H9 (cell line): Measurements from ENCODE around the gene NCLN. TPM values are rescaled to one million over a fixed set of nuclear protein-coding genes. Genes with fewer than 3 reads are reported as not detected.
A peak's percentile ranks its signal among the peaks of the same experiment; 100 is the strongest.
"Not testable (repeated sequence)": the region's sequence is repeated elsewhere in the genome, so short reads cannot be mapped to it uniquely, and the experiment has no call there.

ENCODE experiments used
- DNase-seq: peaks from one replicate; pipeline ENCODE4 v3.0.0-alpha.2; 2017
- H2AFZ ChIP-seq: one replicate; pipeline ENCODE4 v1.6.1; 2013; ENCODE audit warnings: mild to moderate bottlenecking, low read length, control low read depth, moderate library complexity
- H2AK5ac ChIP-seq: 2 replicates; pipeline ENCODE4 v1.6.1; 2013; ENCODE audit warnings: low read length, control low read depth, mixed read lengths; ENCODE audit not compliant: insufficient read length
- H2BK120ac ChIP-seq: one replicate; pipeline ENCODE4 v1.6.1; 2013; ENCODE audit warnings: low read depth, mild to moderate bottlenecking, low read length, control low read depth, inconsistent platforms; ENCODE audit not compliant: poor library complexity, severe bottlenecking
- H2BK12ac ChIP-seq: 2 replicates; pipeline ENCODE4 v1.6.1; 2013; ENCODE audit warnings: low read length, control low read depth, mixed read lengths, low read depth; ENCODE audit not compliant: insufficient read length
- H2BK15ac ChIP-seq: 2 replicates; pipeline ENCODE4 v1.6.1; 2013; ENCODE audit warnings: low read depth, low read length, control low read depth
- H2BK20ac ChIP-seq: one replicate; pipeline ENCODE4 v1.6.1; 2013; ENCODE audit warnings: low read depth, mild to moderate bottlenecking, low read length, control low read depth, inconsistent platforms; ENCODE audit not compliant: poor library complexity, severe bottlenecking
- H2BK5ac ChIP-seq: 2 replicates; pipeline ENCODE4 v1.6.1; 2013; ENCODE audit warnings: low read length, control low read depth, mixed read lengths; ENCODE audit not compliant: insufficient read length
- H3K14ac ChIP-seq: 2 replicates; pipeline ENCODE4 v1.6.1; 2013; ENCODE audit warnings: low read length, control low read depth; ENCODE audit not compliant: insufficient read depth
- H3K18ac ChIP-seq: 2 replicates; pipeline ENCODE4 v1.6.1; 2013; ENCODE audit warnings: low read depth, mild to moderate bottlenecking, mixed read lengths, low read length, control low read depth; ENCODE audit not compliant: insufficient read length
- H3K23ac ChIP-seq: 2 replicates; pipeline ENCODE4 v1.6.1; 2013; ENCODE audit warnings: low read length, control low read depth, mixed read lengths, low read depth; ENCODE audit not compliant: insufficient read length
- H3K23me2 ChIP-seq: 2 replicates; pipeline ENCODE4 v1.6.1; 2013; ENCODE audit warnings: low read depth, mild to moderate bottlenecking, mixed read lengths, low read length, control low read depth; ENCODE audit not compliant: insufficient read length, poor library complexity, severe bottlenecking
- H3K27ac ChIP-seq: 2 replicates; pipeline ENCODE4 v1.5.1; 2013; ENCODE audit warnings: low read length, control low read depth, mixed read lengths, low read depth; ENCODE audit not compliant: insufficient read length
- H3K27me3 ChIP-seq: 2 replicates; pipeline ENCODE4 v1.6.1; 2013; ENCODE audit warnings: low read length, control low read depth, inconsistent platforms; ENCODE audit not compliant: insufficient read depth
- H3K4ac ChIP-seq: 2 replicates; pipeline ENCODE4 v1.6.1; 2013; ENCODE audit warnings: low read depth, mild to moderate bottlenecking, control low read depth, inconsistent platforms, low read length, moderate library complexity
- H3K4me1 ChIP-seq: 2 replicates; pipeline ENCODE4 v1.6.1; 2013; ENCODE audit warnings: low read length, control low read depth, inconsistent platforms; ENCODE audit not compliant: insufficient read depth
- H3K4me2 ChIP-seq: 2 replicates; pipeline ENCODE4 v1.6.1; 2013; ENCODE audit warnings: low read length, control low read depth, mixed read lengths; ENCODE audit not compliant: insufficient read length, insufficient read depth
- H3K56ac ChIP-seq: 2 replicates; pipeline ENCODE4 v1.6.1; 2013; ENCODE audit warnings: low read depth, mild to moderate bottlenecking, mixed read lengths, low read length, control low read depth; ENCODE audit not compliant: insufficient read length
- H3K79me1 ChIP-seq: 2 replicates; pipeline ENCODE4 v1.6.1; 2013; ENCODE audit warnings: low read depth, mild to moderate bottlenecking, moderate library complexity, low read length, control low read depth, inconsistent platforms; ENCODE audit not compliant: insufficient read depth, poor library complexity, severe bottlenecking
- H3K79me2 ChIP-seq: 2 replicates; pipeline ENCODE4 v1.6.1; 2013; ENCODE audit warnings: low read length, control low read depth, inconsistent platforms; ENCODE audit not compliant: insufficient read depth
- H3K9ac ChIP-seq: 2 replicates; pipeline ENCODE4 v1.6.1; 2013; ENCODE audit warnings: low read length, control low read depth, mixed read lengths; ENCODE audit not compliant: insufficient read length; ENCODE audit errors: extremely low read depth
- H3K9me3 ChIP-seq: one replicate; pipeline ENCODE4 v1.6.1; 2013; ENCODE audit warnings: low read depth, low read length, inconsistent platforms; ENCODE audit not compliant: control insufficient read depth
- H3T11ph ChIP-seq: one replicate; pipeline ENCODE4 v1.6.1; 2013; ENCODE audit warnings: mild to moderate bottlenecking, low read length, control low read depth, inconsistent platforms
- H4K20me1 ChIP-seq: one replicate; pipeline ENCODE4 v1.6.1; 2013; ENCODE audit not compliant: control insufficient read depth, insufficient read length, insufficient read depth
- H4K5ac ChIP-seq: 2 replicates; pipeline ENCODE4 v1.6.1; 2013; ENCODE audit warnings: low read depth, mild to moderate bottlenecking, mixed read lengths, low read length, control low read depth; ENCODE audit not compliant: insufficient read length
- H4K8ac ChIP-seq: replicated peaks from 2 replicates; pipeline ENCODE4 v1.6.1; 2013; ENCODE audit warnings: low read length, control low read depth, mixed read lengths, low read depth; ENCODE audit not compliant: insufficient read length
- H4K91ac ChIP-seq: 2 replicates; pipeline ENCODE4 v1.6.1; 2013; ENCODE audit warnings: low read depth, mild to moderate bottlenecking, moderate library complexity, mixed read lengths, low read length, control low read depth; ENCODE audit not compliant: insufficient read length
- H3K27ac Mint-ChIP-seq, 3 experiments: 2 replicates in 2 of 3; 3 replicates in 1 of 3; pipeline ENCODE4 v1.8.0; 2020 to 2021; ENCODE audit warnings: mixed read lengths in 3 of 3, mild to moderate bottlenecking in 1 of 3, moderate library complexity in 1 of 3
- H3K27me3 Mint-ChIP-seq: 2 replicates; pipeline ENCODE4 v1.8.0; 2021; ENCODE audit warnings: low read depth, mild to moderate bottlenecking, moderate library complexity, mixed read lengths
- H3K36me3 Mint-ChIP-seq, 3 experiments: 2 replicates in 2 of 3; 3 replicates in 1 of 3; pipeline ENCODE4 v1.8.0; 2020 to 2021; ENCODE audit warnings: low read depth in 3 of 3, mixed read lengths in 3 of 3; ENCODE audit not compliant: insufficient read depth in 1 of 3
- H3K4me1 Mint-ChIP-seq, 2 experiments: 2 replicates each; pipeline ENCODE4 v1.8.0; 2020; ENCODE audit warnings: mixed read lengths in 2 of 2
- H3K4me3 Mint-ChIP-seq, 2 experiments: 2 replicates in 1 of 2; 3 replicates in 1 of 2; pipeline ENCODE4 v1.8.0; 2020 to 2021; ENCODE audit warnings: mild to moderate bottlenecking in 2 of 2, mixed read lengths in 2 of 2, moderate library complexity in 1 of 2
- H3K9me3 Mint-ChIP-seq, 2 experiments: 2 replicates in 1 of 2; 3 replicates in 1 of 2; pipeline ENCODE4 v1.8.0; 2020; ENCODE audit warnings: mild to moderate bottlenecking in 2 of 2, mixed read lengths in 2 of 2, moderate library complexity in 1 of 2
- CTCF ChIP-seq: fragments of 200-600 bp; sonication (generic); conservative IDR thresholded peaks from 3 replicates; pipeline ENCODE4 v1.8.0; 2021; ENCODE audit warnings: antibody characterized with exemption, mild to moderate bottlenecking
- WGBS: extraction: QIAGEN DNeasy Blood & Tissue Kit; methylation state at CpG from one replicate; pipeline ENCODE4 v1.1.7; 2013; ENCODE audit warnings: missing lambda C conversion rate, low lambda C conversion rate, mixed read lengths; ENCODE audit not compliant: insufficient read length; ENCODE audit errors: extremely low coverage; 5-methylcytosine and 5-hydroxymethylcytosine counted together
- total RNA-seq: library from RNA; stranded (reverse); gene quantifications from 2 replicates; pipeline ENCODE4 v1.2.1, GENCODE V29; 2021

Gene NCLN
- total RNA-seq, 1 experiment from 2014 or later = 94.8 TPM

- H3K27ac Mint-ChIP-seq = no peak overlapping the region; a peak in 1 of 7 replicates
- Histone ChIP-seq H3K56ac (no peak overlapping the region), H3K27ac (no peak overlapping the region)
Measured at GRCh38 chr19:3202346-3202745, 16.6 kb downstream of the NCLN start.

GRCh38 chr19:3202895-3203294 is 17.2 kb downstream of the NCLN start:
- H2BK12ac ChIP-seq, H3K4me2 ChIP-seq, H3K23ac ChIP-seq, H2BK15ac ChIP-seq, H3K9me3 ChIP-seq, H3T11ph ChIP-seq, H3K79me2 ChIP-seq, H4K8ac ChIP-seq, H4K20me1 ChIP-seq, H2AK5ac ChIP-seq, H3K4me1 ChIP-seq, H2BK5ac ChIP-seq, H3K23me2 ChIP-seq, H3K4me1 Mint-ChIP-seq, H3K4ac ChIP-seq, H3K27me3 ChIP-seq, H3K9ac ChIP-seq, H3K18ac ChIP-seq, H3K27ac ChIP-seq, DNase-seq, H3K79me1 ChIP-seq, H4K5ac ChIP-seq, H3K4me3 Mint-ChIP-seq, H4K91ac ChIP-seq, H3K9me3 Mint-ChIP-seq, H2AFZ ChIP-seq, H3K14ac ChIP-seq, H2BK120ac ChIP-seq, H3K56ac ChIP-seq, H3K27me3 Mint-ChIP-seq, H2BK20ac ChIP-seq: not testable (repeated sequence)
- WGBS = no CpG with 5 or more reads among the region's 7 CpGs
- H3K36me3 Mint-ChIP-seq = peaks cover 3 to 34% (median 11%) of the 10 kb centered on the region in 3 experiments; a peak in 6 of 7 replicates
- peak overlapping the region in 1 of 3 experiments; percentile 72; a peak in 1 of 7 replicates for H3K27ac Mint-ChIP-seq

More at GRCh38 chr19:3202346-3202745, 16.6 kb downstream of the NCLN start:
- no peak for TF ChIP-seq CTCF
- no peak overlapping the region for H2BK120ac ChIP-seq
- H4K91ac ChIP-seq = no peak overlapping the region
- no peaks in the 10 kb centered on the region for H3K9me3 ChIP-seq
- H2AK5ac ChIP-seq = no peak overlapping the region
- Mint-ChIP-seq H3K4me1 (no peaks in the 10 kb centered on the region), H3K9me3 (no peaks in the 10 kb centered on the region), H3K36me3 (peaks cover 2 to 29% (median 6%) of the 10 kb centered on the region in 3 experiments; a peak in 5 of 7 replicates), H3K4me3 (no peak overlapping the region), H3K27me3 (no peaks in the 10 kb centered on the region)
- H3K4me1 ChIP-seq = no peaks in the 10 kb centered on the region
- WGBS = no CpG with 5 or more reads among the region's 12 CpGs
- H3K9ac ChIP-seq = no peak overlapping the region
- no peak overlapping the region for H2BK12ac ChIP-seq
- H4K20me1 ChIP-seq = no peaks in the 10 kb centered on the region
- H3K14ac ChIP-seq = no peak overlapping the region
- H2AFZ ChIP-seq = no peak overlapping the region
- no peaks in the 10 kb centered on the region for H3K79me1 ChIP-seq
- H3K4ac ChIP-seq = no peak overlapping the region
- H3T11ph ChIP-seq = no peak overlapping the region
- H2BK20ac ChIP-seq = no peak overlapping the region
- no peaks in the 10 kb centered on the region for H3K27me3 ChIP-seq
- no peaks in the 10 kb centered on the region for H3K79me2 ChIP-seq
- no peak overlapping the region for H4K5ac ChIP-seq
- no peak for DNase-seq
- H4K8ac ChIP-seq = no peak overlapping the region
- H2BK5ac ChIP-seq = no peak overlapping the region
- H3K23me2 ChIP-seq = no peaks in the 10 kb centered on the region
- no peak overlapping the region for H3K4me2 ChIP-seq
- H3K18ac ChIP-seq = no peak overlapping the region
- no peak overlapping the region for H2BK15ac ChIP-seq
- H3K23ac ChIP-seq = no peak overlapping the region
